Neural cell (in vitro differentiated cells): ENCODE results near the gene BGN. TPM values are rescaled to one million over a fixed set of nuclear protein-coding genes. Genes with fewer than 3 reads are reported as not detected.

ENCODE experiments used
- H2AFZ ChIP-seq: fragments of 200-600, 300-800 bp; sonication (generic), shearing (Covaris generic); 2 replicates; pipeline ENCODE4 v1.6.0; 2014; ENCODE audit warnings: low read depth, mild to moderate bottlenecking, antibody characterized with exemption, low read length, moderate library complexity
- H3F3A ChIP-seq: fragments of 200-600 bp; shearing (Covaris generic); 2 replicates; pipeline ENCODE4 v1.6.1; 2016; ENCODE audit warnings: mild to moderate bottlenecking, moderate library complexity, mixed read lengths, antibody characterized with exemption, low read length; ENCODE audit not compliant: insufficient read depth, poor library complexity, severe bottlenecking
- H3K27ac ChIP-seq: fragments of 200-600, 300-800 bp; sonication (generic), shearing (Covaris generic); 2 replicates; pipeline ENCODE4 v1.5.1; 2014; ENCODE audit warnings: mild to moderate bottlenecking, low read length, moderate library complexity
- H3K27me3 ChIP-seq: fragments of 300-800, 200-600 bp; sonication (generic), shearing (Covaris generic); 2 replicates; pipeline ENCODE4 v1.6.0; 2014; ENCODE audit warnings: mild to moderate bottlenecking, low read depth, low read length, moderate library complexity; ENCODE audit not compliant: insufficient read depth
- H3K36me3 ChIP-seq: fragments of 300-800, 200-600 bp; sonication (generic), shearing (Covaris generic); 2 replicates; pipeline ENCODE4 v1.5.1; 2014; ENCODE audit warnings: mild to moderate bottlenecking, antibody characterized with exemption, low read length, moderate library complexity; ENCODE audit not compliant: insufficient read depth
- H3K4me2 ChIP-seq: fragments of 300-800, 200-600 bp; sonication (generic), shearing (Covaris generic); 2 replicates; pipeline ENCODE4 v1.6.0; 2014; ENCODE audit warnings: mild to moderate bottlenecking, low read length
- H3K4me3 ChIP-seq: fragments of 300-800, 200-600 bp; sonication (generic), shearing (Covaris generic); 2 replicates; pipeline ENCODE4 v1.5.1; 2014; ENCODE audit warnings: mild to moderate bottlenecking, low read length, moderate library complexity
- H3K79me2 ChIP-seq: fragments of 200-600 bp; shearing (Covaris generic); replicated peaks from 2 replicates; pipeline ENCODE4 v1.6.0; 2014; ENCODE audit warnings: mild to moderate bottlenecking, low read length, moderate library complexity; ENCODE audit not compliant: insufficient read depth
- H3K9ac ChIP-seq: fragments of 300-800, 200-600 bp; sonication (generic), shearing (Covaris generic); 2 replicates; pipeline ENCODE4 v1.6.1; 2016; ENCODE audit warnings: mild to moderate bottlenecking, low read length, mixed read lengths
- H3K9me2 ChIP-seq: fragments of 200-600 bp; shearing (Covaris generic); 2 replicates; pipeline ENCODE4 v1.6.1; 2016; ENCODE audit warnings: mild to moderate bottlenecking, low read length, mixed read lengths; ENCODE audit not compliant: insufficient read depth
- H3K9me3 ChIP-seq: fragments of 200-600, 300-800 bp; sonication (generic), shearing (Covaris generic); 2 replicates; pipeline ENCODE4 v1.6.1; 2016; ENCODE audit warnings: mild to moderate bottlenecking, mixed run types, low read length, moderate library complexity, mixed read lengths
- H4K20me1 ChIP-seq: fragments of 200-600 bp; shearing (Covaris generic); 2 replicates; pipeline ENCODE4 v1.6.1; 2016; ENCODE audit warnings: mild to moderate bottlenecking, mixed run types; ENCODE audit not compliant: insufficient read depth
- CTCF ChIP-seq: fragments of 450-650 bp; IDR thresholded peaks from 2 replicates; pipeline ENCODE4 v1.5.1; 2014; ENCODE audit warnings: antibody characterized with exemption, mild to moderate bottlenecking, moderate library complexity; ENCODE audit not compliant: poor library complexity, severe bottlenecking
- EP300 ChIP-seq: fragments of 450-650 bp; conservative IDR thresholded peaks from 2 replicates; pipeline ENCODE4 v1.6.1; 2014; ENCODE audit warnings: antibody characterized with exemption, mild to moderate bottlenecking, moderate library complexity; ENCODE audit not compliant: poor library complexity, severe bottlenecking
- EZH2 ChIP-seq: fragments of 200-600, 300-800 bp; shearing (Covaris generic), sonication (generic); IDR thresholded peaks from 2 replicates; pipeline ENCODE4 v1.6.1; 2014; ENCODE audit warnings: antibody characterized with exemption, low read length, borderline replicate concordance, mild to moderate bottlenecking; ENCODE audit not compliant: insufficient read depth, poor library complexity, severe bottlenecking
- MXI1 ChIP-seq: fragments of 450-650 bp; conservative IDR thresholded peaks from 2 replicates; pipeline ENCODE4 v1.6.1; 2014; ENCODE audit warnings: antibody characterized with exemption, mild to moderate bottlenecking; ENCODE audit not compliant: poor library complexity, severe bottlenecking
- POLR2AphosphoS5 ChIP-seq: IDR thresholded peaks from 2 replicates; pipeline ENCODE4 v1.6.1; 2012
- RAD21 ChIP-seq: fragments of 450-650 bp; conservative IDR thresholded peaks from 2 replicates; pipeline ENCODE4 v1.6.1; 2014; ENCODE audit warnings: antibody characterized with exemption, mild to moderate bottlenecking, moderate library complexity
- SMC3 ChIP-seq: fragments of 450-650 bp; conservative IDR thresholded peaks from 2 replicates; pipeline ENCODE4 v1.6.1; 2014; ENCODE audit warnings: antibody characterized with exemption, mild to moderate bottlenecking, moderate library complexity; ENCODE audit not compliant: poor library complexity
- TAF1 ChIP-seq: IDR thresholded peaks from 2 replicates; pipeline ENCODE4 v1.6.1; 2012; ENCODE audit warnings: low read depth
- polyA plus RNA-seq: library from polyadenylated mRNA; depleted of rRNA; stranded (reverse); fragments of >200 nt; gene quantifications from 2 replicates; pipeline ENCODE4 v1.2.3, GENCODE V29; 2014
- TF ChIP-seq, protein P1 (sequence below): IDR thresholded peaks from 2 replicates; pipeline ENCODE4 v1.6.1; 2012; ENCODE audit warnings: borderline replicate concordance

BGN gene
- polyA plus RNA-seq, 1 donor from 2014 or later, result not detected

- no peaks in the 10 kb centered on the region for H3K9me3 ChIP-seq
- no peak overlapping the region for H3K4me3 ChIP-seq
- H2AFZ ChIP-seq, result no peak overlapping the region
- no peak for TF ChIP-seq TAF1
- no peak for TF ChIP-seq SMC3
- TF ChIP-seq POLR2AphosphoS5, result no peak
- H3K27me3 ChIP-seq, result no peaks in the 10 kb centered on the region
- no peaks in the 10 kb centered on the region for H3K79me2 ChIP-seq
- no peak overlapping the region for H3K27ac ChIP-seq
- no peaks in the 10 kb centered on the region for H3K36me3 ChIP-seq
- no peaks in the 10 kb centered on the region for H3K9me2 ChIP-seq
- H3K9ac ChIP-seq, result no peak overlapping the region
- no peaks in the 10 kb centered on the region for H4K20me1 ChIP-seq
- H3F3A ChIP-seq, result no peaks in the 10 kb centered on the region
- H3K4me2 ChIP-seq, result no peak overlapping the region
These were observed 51.6 kb downstream of the BGN start for GRCh38 chrX:153546386-153546785.

- Histone ChIP-seq H3K9me3 (no peaks in the 10 kb centered on the region), H3K36me3 (no peaks in the 10 kb centered on the region), H3K9me2 (no peaks in the 10 kb centered on the region), H3K4me2 (no peak overlapping the region), H4K20me1 (no peaks in the 10 kb centered on the region), H3F3A (no peaks in the 10 kb centered on the region), H3K79me2 (no peaks in the 10 kb centered on the region), H3K4me3 (no peak overlapping the region), H2AFZ (no peak overlapping the region), H3K27me3 (no peaks in the 10 kb centered on the region), H3K9ac (no peak overlapping the region), H3K27ac (no peak overlapping the region)
- no peak for TF ChIP-seq CTCF
- TF ChIP-seq POLR2AphosphoS5, result no peak
- no peak for TF ChIP-seq EP300
- TF ChIP-seq SMC3, result no peak
- no peak for TF ChIP-seq TAF1
- TF ChIP-seq RAD21, result no peak
- TF ChIP-seq MXI1, result no peak
- TF ChIP-seq, protein P1, sequence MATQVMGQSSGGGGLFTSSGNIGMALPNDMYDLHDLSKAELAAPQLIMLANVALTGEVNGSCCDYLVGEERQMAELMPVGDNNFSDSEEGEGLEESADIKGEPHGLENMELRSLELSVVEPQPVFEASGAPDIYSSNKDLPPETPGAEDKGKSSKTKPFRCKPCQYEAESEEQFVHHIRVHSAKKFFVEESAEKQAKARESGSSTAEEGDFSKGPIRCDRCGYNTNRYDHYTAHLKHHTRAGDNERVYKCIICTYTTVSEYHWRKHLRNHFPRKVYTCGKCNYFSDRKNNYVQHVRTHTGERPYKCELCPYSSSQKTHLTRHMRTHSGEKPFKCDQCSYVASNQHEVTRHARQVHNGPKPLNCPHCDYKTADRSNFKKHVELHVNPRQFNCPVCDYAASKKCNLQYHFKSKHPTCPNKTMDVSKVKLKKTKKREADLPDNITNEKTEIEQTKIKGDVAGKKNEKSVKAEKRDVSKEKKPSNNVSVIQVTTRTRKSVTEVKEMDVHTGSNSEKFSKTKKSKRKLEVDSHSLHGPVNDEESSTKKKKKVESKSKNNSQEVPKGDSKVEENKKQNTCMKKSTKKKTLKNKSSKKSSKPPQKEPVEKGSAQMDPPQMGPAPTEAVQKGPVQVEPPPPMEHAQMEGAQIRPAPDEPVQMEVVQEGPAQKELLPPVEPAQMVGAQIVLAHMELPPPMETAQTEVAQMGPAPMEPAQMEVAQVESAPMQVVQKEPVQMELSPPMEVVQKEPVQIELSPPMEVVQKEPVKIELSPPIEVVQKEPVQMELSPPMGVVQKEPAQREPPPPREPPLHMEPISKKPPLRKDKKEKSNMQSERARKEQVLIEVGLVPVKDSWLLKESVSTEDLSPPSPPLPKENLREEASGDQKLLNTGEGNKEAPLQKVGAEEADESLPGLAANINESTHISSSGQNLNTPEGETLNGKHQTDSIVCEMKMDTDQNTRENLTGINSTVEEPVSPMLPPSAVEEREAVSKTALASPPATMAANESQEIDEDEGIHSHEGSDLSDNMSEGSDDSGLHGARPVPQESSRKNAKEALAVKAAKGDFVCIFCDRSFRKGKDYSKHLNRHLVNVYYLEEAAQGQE, result no peak
- no peak for TF ChIP-seq EZH2
These were observed 52.4 kb downstream of the BGN start for GRCh38 chrX:153547195-153547594.

DNA sequence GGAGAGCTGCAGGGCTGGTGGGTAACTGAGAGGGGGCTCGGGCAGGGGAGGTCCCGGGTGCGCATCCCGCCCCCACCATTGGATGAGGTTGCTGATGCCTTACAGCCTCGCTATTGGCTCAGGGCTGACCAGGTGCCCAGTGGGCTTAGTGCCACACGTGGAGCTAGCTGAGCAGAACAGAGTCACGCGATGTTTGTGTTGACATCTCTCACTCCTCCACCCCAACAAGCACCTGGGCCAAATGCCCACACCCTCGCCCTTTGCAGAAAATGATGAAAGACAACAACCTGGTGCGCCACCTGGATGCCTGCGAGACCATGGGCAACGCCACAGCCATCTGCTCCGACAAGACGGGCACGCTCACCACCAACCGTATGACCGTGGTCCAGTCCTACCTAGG is 54.5 kb downstream of the BGN start:
- Histone ChIP-seq H3F3A (no peaks in the 10 kb centered on the region), H3K27me3 (no peaks in the 10 kb centered on the region), H2AFZ (no peak overlapping the region), H3K9me3 (no peaks in the 10 kb centered on the region), H3K9ac (no peak overlapping the region), H3K36me3 (no peaks in the 10 kb centered on the region), H3K79me2 (no peaks in the 10 kb centered on the region), H3K4me2 (no peak overlapping the region), H3K9me2 (no peaks in the 10 kb centered on the region), H3K27ac (no peak overlapping the region), H3K4me3 (no peak overlapping the region), H4K20me1 (no peaks in the 10 kb centered on the region)
- TF ChIP-seq EZH2, result no peak
- TF ChIP-seq TAF1, result no peak
- TF ChIP-seq SMC3, result no peak
- no peak for TF ChIP-seq RAD21
- no peak for TF ChIP-seq EP300
- no peak for TF ChIP-seq CTCF
- TF ChIP-seq, protein P1, result no peak
